Measurements from ENCODE around the gene GABRB1.

Gene GABRB1

GRCh38 chr4:47031011-47031678 is at the start of gene GABRB1:
Gene GABRB1 (plus strand): TSS chr4:47031567.
- peak; percentile 1 for DNase-seq (ENCODE audit: low read depth)

- no peak for DNase-seq (ENCODE audit: low read depth)
Measured at GRCh38 chr4:46984781-46985180, 46.6 kb upstream of the GABRB1 start.

GRCh38 chr4:46986922-46987638 is 44.3 kb upstream of the GABRB1 start:
- DNase-seq (ENCODE audit: low read depth): no peak

GRCh38 chr4:46992338-46992737 is 39.0 kb upstream of the GABRB1 start:
- no peak for DNase-seq (ENCODE audit: low read depth)

GRCh38 chr4:46993075-46994006 is 38.0 kb upstream of the GABRB1 start, which contains the start of gene GABRA4:
Gene GABRA4 (minus strand): TSS chr4:46993581. CDS start chr4:46993424, 157 bp downstream.
- no peak for DNase-seq (ENCODE audit: low read depth)

GRCh38 chr4:46994007-46994405 is 37.4 kb upstream of the GABRB1 start:
- no peak for DNase-seq (ENCODE audit: low read depth)

- no peak for DNase-seq (ENCODE audit: low read depth)
Measured at GRCh38 chr4:46999566-46999965, 31.8 kb upstream of the GABRB1 start.

GRCh38 chr4:47000406-47000805 is 31.0 kb upstream of the GABRB1 start:
- DNase-seq (ENCODE audit: low read depth): no peak

GRCh38 chr4:47002580-47002979 is 28.8 kb upstream of the GABRB1 start:
- no peak for DNase-seq (ENCODE audit: low read depth)

GRCh38 chr4:47010347-47010911 is 20.9 kb upstream of the GABRB1 start:
- DNase-seq (ENCODE audit: low read depth): no peak

GRCh38 chr4:47010912-47011446 is 20.4 kb upstream of the GABRB1 start:
- DNase-seq (ENCODE audit: low read depth): no peak

GRCh38 chr4:47012676-47013075 is 18.7 kb upstream of the GABRB1 start:
- no peak for DNase-seq (ENCODE audit: low read depth)

- no peak for DNase-seq (ENCODE audit: low read depth)
Measured at GRCh38 chr4:47013373-47013772, 18.0 kb upstream of the GABRB1 start.

GRCh38 chr4:47017081-47017480 is 14.3 kb upstream of the GABRB1 start:
- DNase-seq (ENCODE audit: low read depth): no peak

GRCh38 chr4:47017494-47017893 is 13.9 kb upstream of the GABRB1 start:
- no peak for DNase-seq (ENCODE audit: low read depth)

GRCh38 chr4:47031751-47032404 is 511 bp downstream of the GABRB1 start:
- no peak for DNase-seq (ENCODE audit: low read depth)

- peak; percentile 6 for DNase-seq (ENCODE audit: low read depth)
Measured at GRCh38 chr4:47032405-47033106, 1.2 kb downstream of the GABRB1 start.

GRCh38 chr4:47038263-47038662 is 6.9 kb downstream of the GABRB1 start:
- DNase-seq (ENCODE audit: low read depth): no peak

- DNase-seq (ENCODE audit: low read depth): no peak
Measured at GRCh38 chr4:47040828-47041227, 9.5 kb downstream of the GABRB1 start.

GRCh38 chr4:47043821-47044220 is 12.5 kb downstream of the GABRB1 start:
- no peak for DNase-seq (ENCODE audit: low read depth)

GRCh38 chr4:47045261-47045660 is 13.9 kb downstream of the GABRB1 start:
- no peak for DNase-seq (ENCODE audit: low read depth)
